Esophagus muscularis mucosa (tissue), 4 donors: ENCODE results near the gene CD40. TPM values are rescaled to one million over a fixed set of nuclear protein-coding genes. Genes with fewer than 3 reads are reported as not detected.

ENCODE experiments used
- DNase-seq: peaks from one replicate; pipeline ENCODE4 v3.0.0-alpha.2; 2017; ENCODE audit errors: extremely low spot score
- H3K27ac ChIP-seq, 4 donors: fragments of 200-600 bp; sonication (generic); replicated peaks in 1 of 4; 1 replicate in 3 of 4; 2 replicates in 1 of 4; pipeline ENCODE4 v1.5.1; 2016 to 2019; ENCODE audit warnings: mild to moderate bottlenecking in 1 of 4
- H3K27me3 ChIP-seq, 4 donors: fragments of 200-600 bp; sonication (generic); one replicate each; pipeline versions ENCODE4 v1.5.1 to v1.6.0; 2016 to 2019
- H3K36me3 ChIP-seq, 4 donors: fragments of 200-600 bp; sonication (generic); one replicate each; pipeline ENCODE4 v1.5.1; 2016 to 2019
- H3K4me1 ChIP-seq, 4 donors: fragments of 200-600 bp; sonication (generic); one replicate each; pipeline ENCODE4 v1.5.1; 2016 to 2019
- H3K4me3 ChIP-seq, 4 donors: fragments of 200-600 bp; sonication (generic); 1 replicate in 2 of 4; 2 replicates in 2 of 4; pipeline ENCODE4 v1.5.1; 2016 to 2019; ENCODE audit warnings: mild to moderate bottlenecking in 4 of 4, moderate library complexity in 1 of 4
- H3K9me3 ChIP-seq, 4 donors: fragments of 200-600 bp; sonication (generic); 1 replicate in 3 of 4; 2 replicates in 1 of 4; pipeline ENCODE4 v1.5.1; 2016 to 2019
- EP300 ChIP-seq: sonication (generic); formaldehyde crosslinking; IDR thresholded peaks from one replicate; pipeline ENCODE4 v1.6.1; 2017; ENCODE audit warnings: antibody characterized with exemption
- POLR2A ChIP-seq: fragments of 450-650 bp; IDR thresholded peaks from one replicate; pipeline ENCODE4 v1.6.1; 2017; ENCODE audit warnings: antibody characterized with exemption, moderate library complexity, mild to moderate bottlenecking, low read depth
- POLR2AphosphoS5 ChIP-seq, 2 donors: sonication (generic); formaldehyde crosslinking; IDR thresholded peaks; one replicate each; pipeline ENCODE4 v1.6.1; 2017; ENCODE audit warnings: antibody characterized with exemption in 2 of 2
- WGBS: methylation state at CpG from one replicate; pipeline ENCODE4 v1.1.5; 2018; 5-methylcytosine and 5-hydroxymethylcytosine counted together
- intact Hi-C: fragments of 100-400 bp; cut with DNase I; formaldehyde crosslinking; loops from one replicate; pipeline ENCODE4 v1.15.1; 2023
- total RNA-seq, 4 donors: library from RNA; depleted of rRNA; stranded (reverse); fragments of >200 nt; gene quantifications; one replicate each; pipeline versions ENCODE4 v1.1.0 to v1.2.1, GENCODE V29; 2016
- TF ChIP-seq, protein P1 (sequence below), 3 experiments: fragments of 200-600 bp in 2 of 3; fragments of 450-650 bp in 1 of 3; sonication (generic) in 2 of 3; IDR thresholded peaks; one replicate each; pipeline ENCODE4 v1.5.1; 2017 to 2019; ENCODE audit warnings: antibody characterized with exemption in 3 of 3, mild to moderate bottlenecking in 2 of 3, moderate library complexity in 1 of 3

CD40 gene
- total RNA-seq, 4 donors from 2014 or later: 10.0 to 21.6 (median 16.9) TPM

DNA sequence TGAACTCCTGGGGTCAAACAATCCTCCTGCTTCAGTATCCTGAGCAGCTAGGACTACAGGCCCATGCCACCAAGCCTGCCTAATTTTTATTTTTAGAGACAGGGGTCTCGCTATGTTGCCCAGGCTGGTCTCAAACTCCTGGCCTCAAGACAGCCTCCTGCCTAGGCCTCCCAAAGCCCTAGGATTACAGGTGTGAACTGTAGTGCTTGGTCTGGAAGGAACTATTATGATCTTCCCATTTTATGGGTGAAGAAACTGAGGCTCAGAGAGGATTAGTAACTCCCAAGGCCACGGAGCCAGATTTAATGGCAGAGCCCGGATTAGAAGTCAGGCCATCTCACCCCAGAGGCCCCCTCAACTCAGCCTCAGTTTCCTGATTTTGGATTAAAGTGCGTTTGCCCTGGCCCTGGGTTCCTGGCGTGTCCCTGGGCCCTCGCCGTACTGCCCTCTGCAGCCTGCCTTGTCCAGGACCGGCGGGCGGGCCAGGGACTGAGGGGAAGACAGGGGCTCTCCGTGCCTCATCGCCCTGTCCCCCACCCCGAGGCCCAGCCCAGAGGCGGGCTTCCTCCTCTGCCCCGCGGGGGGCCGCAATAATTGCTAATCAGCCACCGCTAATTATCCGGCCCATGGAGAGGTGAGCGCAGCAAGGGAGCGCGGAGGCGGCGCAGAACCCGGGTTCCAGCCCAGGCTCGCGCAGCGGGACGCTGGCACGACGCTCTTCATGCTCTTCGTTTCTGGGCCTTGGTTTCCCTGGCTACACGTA, 34.9 kb downstream of the CD40 start:
- Histone ChIP-seq H3K4me1 (no peaks in the 10 kb centered on the region), H3K27me3 (peaks cover 0 to 82% (median 3%) of the 10 kb centered on the region in 4 donors), H3K9me3 (no peaks in the 10 kb centered on the region), H3K4me3 (no peak overlapping the region), H3K27ac (no peak overlapping the region), H3K36me3 (no peaks in the 10 kb centered on the region)
- DNase-seq: no peak
- intact Hi-C loops: no loop called here
- WGBS: 71% methylated on average over 27 of the region's 33 CpGs
- TF ChIP-seq POLR2AphosphoS5 (IDR thresholded peaks at IDR 0.05) (no peak), EP300 (no peak), POLR2A (no peak)
- TF ChIP-seq, protein P1, sequence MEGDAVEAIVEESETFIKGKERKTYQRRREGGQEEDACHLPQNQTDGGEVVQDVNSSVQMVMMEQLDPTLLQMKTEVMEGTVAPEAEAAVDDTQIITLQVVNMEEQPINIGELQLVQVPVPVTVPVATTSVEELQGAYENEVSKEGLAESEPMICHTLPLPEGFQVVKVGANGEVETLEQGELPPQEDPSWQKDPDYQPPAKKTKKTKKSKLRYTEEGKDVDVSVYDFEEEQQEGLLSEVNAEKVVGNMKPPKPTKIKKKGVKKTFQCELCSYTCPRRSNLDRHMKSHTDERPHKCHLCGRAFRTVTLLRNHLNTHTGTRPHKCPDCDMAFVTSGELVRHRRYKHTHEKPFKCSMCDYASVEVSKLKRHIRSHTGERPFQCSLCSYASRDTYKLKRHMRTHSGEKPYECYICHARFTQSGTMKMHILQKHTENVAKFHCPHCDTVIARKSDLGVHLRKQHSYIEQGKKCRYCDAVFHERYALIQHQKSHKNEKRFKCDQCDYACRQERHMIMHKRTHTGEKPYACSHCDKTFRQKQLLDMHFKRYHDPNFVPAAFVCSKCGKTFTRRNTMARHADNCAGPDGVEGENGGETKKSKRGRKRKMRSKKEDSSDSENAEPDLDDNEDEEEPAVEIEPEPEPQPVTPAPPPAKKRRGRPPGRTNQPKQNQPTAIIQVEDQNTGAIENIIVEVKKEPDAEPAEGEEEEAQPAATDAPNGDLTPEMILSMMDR (IDR thresholded peaks at IDR 0.05): no peak

DNA sequence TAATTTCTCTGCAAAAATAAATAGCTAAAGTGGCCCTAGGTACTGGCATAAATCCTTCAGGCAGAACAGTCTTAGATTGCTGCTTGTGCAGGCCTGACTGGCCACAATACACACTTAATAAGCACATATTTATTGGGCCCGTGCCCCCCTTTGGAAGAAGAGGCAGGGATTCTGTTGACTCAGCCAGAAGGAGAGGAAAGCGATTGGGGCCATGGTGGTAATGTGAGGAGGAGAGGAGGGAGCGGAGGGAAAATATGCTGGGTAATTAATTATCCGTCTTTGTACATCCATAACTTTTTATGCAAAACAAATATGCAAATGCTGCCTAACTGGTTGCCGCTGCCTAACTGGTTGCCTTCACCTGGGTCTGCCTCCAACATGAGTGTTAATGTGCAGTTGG, 36.2 kb downstream of the CD40 start:
- intact Hi-C loops: no loop called here
- no peak for DNase-seq
- no peak overlapping the region for H3K27ac ChIP-seq
- H3K4me1 ChIP-seq: no peaks in the 10 kb centered on the region
- 74% methylated on average over 5 of the region's 5 CpGs for WGBS
- TF ChIP-seq POLR2AphosphoS5 (IDR thresholded peaks at IDR 0.05) (no peak), POLR2A (no peak), EP300 (no peak)
- TF ChIP-seq, protein P1 (IDR thresholded peaks at IDR 0.05): no peak
- H3K27me3 ChIP-seq: peaks cover 0 to 93% (median 6%) of the 10 kb centered on the region in 4 donors
- no peak overlapping the region for H3K4me3 ChIP-seq
- no peaks in the 10 kb centered on the region for H3K36me3 ChIP-seq
- no peaks in the 10 kb centered on the region for H3K9me3 ChIP-seq

DNA sequence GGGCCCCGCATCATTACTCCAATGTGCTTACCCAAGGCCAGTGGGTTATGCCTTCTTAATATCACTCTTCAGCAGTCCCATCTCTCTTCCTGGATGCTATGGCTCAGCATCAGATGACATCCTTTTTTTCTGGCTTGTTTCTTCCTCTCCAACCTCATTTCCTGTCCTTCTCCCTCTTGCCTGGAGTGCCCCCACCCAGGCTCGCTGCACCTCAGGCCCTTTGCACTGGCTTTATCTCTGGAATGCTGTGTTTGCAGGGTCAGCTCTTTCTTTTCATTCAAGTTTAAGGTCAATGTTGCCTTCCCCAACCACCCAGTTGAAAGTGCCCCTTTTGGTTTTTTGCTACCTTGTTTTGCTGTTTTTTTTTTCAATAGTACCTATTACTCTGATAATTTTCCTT, 36.7 kb downstream of the CD40 start:
- TF ChIP-seq POLR2A (no peak), EP300 (no peak), POLR2AphosphoS5 (IDR thresholded peaks at IDR 0.05) (no peak)
- TF ChIP-seq, protein P1 (IDR thresholded peaks at IDR 0.05): no peak
- Histone ChIP-seq H3K27me3 (peaks cover 0 to 91% (median 6%) of the 10 kb centered on the region in 4 donors), H3K4me3 (no peak overlapping the region), H3K9me3 (no peaks in the 10 kb centered on the region), H3K27ac (no peak overlapping the region), H3K36me3 (no peaks in the 10 kb centered on the region), H3K4me1 (no peaks in the 10 kb centered on the region)
- DNase-seq: no peak
- intact Hi-C loops: no loop called here
- WGBS: 86% methylated on average over 2 of the region's 2 CpGs

DNA sequence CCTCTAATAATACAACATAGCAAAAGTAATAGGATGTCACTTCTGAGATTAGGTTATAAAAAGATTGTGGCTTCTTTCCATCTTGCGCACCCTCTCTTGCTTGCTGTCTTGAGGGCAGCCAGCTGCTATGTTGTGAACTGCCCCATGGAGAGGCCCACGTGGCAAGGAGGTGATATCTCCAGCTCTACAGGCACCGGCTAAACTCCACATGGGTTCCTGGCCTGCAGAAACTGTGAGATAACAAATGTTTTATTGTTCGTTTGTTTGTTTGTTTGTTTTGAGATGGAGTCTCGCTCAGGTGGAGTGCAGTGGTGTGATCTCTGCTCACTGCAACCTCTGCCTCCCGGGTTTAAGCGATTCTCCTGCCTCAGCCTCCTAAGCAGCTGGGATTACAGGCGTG, 38.0 kb downstream of the CD40 start:
- Histone ChIP-seq H3K27ac (no peak overlapping the region), H3K4me1 (no peaks in the 10 kb centered on the region), H3K36me3 (no peaks in the 10 kb centered on the region), H3K27me3 (peaks cover 0 to 90% (median 6%) of the 10 kb centered on the region in 4 donors), H3K4me3 (no peak overlapping the region), H3K9me3 (no peaks in the 10 kb centered on the region)
- WGBS: 48% methylated on average over 8 of the region's 8 CpGs
- TF ChIP-seq POLR2A: no peak
- TF ChIP-seq EP300: no peak
- TF ChIP-seq POLR2AphosphoS5 (IDR thresholded peaks at IDR 0.05): no peak
- TF ChIP-seq, protein P1 (IDR thresholded peaks at IDR 0.05): no peak
- intact Hi-C loops: no loop called here
- DNase-seq: no peak
